Endothelial cell of umbilical vein (primary cell): ENCODE data around the gene GPR157. TPM values are rescaled to one million over a fixed set of nuclear protein-coding genes. Genes with fewer than 3 reads are reported as not detected.

Experiments used
- BruUV-seq: library from RNA; stranded (reverse); fragments of 400-500 nt; replicated peaks from 2 replicates; lab custom pipeline; 2021; lab: Mats Ljungman, UMichigan
- CTCF ChIA-PET: fragments of 300-600, 350-600 bp; sonication (Branson Sonifier 250); formaldehyde crosslinking; loops from one replicate; lab custom pipeline; 2021; ENCODE audit warnings: antibody characterized with exemption, inconsistent platforms; lab: Charles Lee
- POLR2A ChIA-PET: fragments of 300-600, 350-600 bp; sonication (Branson Sonifier 250); formaldehyde crosslinking; loops from one replicate; lab custom pipeline; 2021; ENCODE audit warnings: antibody characterized with exemption, inconsistent platforms; lab: Charles Lee
- DNase-seq: peaks from one replicate; pipeline ENCODE4 v3.0.0-alpha.2; 2011; ENCODE audit warnings: low read depth, low spot score
- FAIRE-seq: peaks from 2 replicates; lab custom pipeline; 2011; peaks lifted over from hg19 to GRCh38; lab: Jason Lieb, UNC
- H2AFZ ChIP-seq: 2 replicates; pipeline ENCODE4 v1.6.0; 2012; ENCODE audit warnings: low read depth, low read length, control low read depth, inconsistent platforms
- H3K27ac ChIP-seq: 2 replicates; pipeline ENCODE4 v1.5.1; 2011; ENCODE audit warnings: low read depth, mild to moderate bottlenecking, control low read depth, low read length, moderate library complexity; ENCODE audit not compliant: insufficient read depth
- H3K27me3 ChIP-seq, 2 experiments: 2 replicates each; pipeline versions ENCODE4 v1.6.0 to v1.6.1; 2011; ENCODE audit warnings: low read length in 2 of 2, mixed read lengths in 1 of 2; ENCODE audit not compliant: control insufficient read depth in 2 of 2, insufficient read depth in 2 of 2
- H3K36me3 ChIP-seq, 2 experiments: 2 replicates in 1 of 2; 3 replicates in 1 of 2; pipeline ENCODE4 v1.5.1; 2011; ENCODE audit warnings: low read length in 2 of 2, mild to moderate bottlenecking in 1 of 2, moderate library complexity in 1 of 2; ENCODE audit not compliant: control insufficient read depth in 2 of 2, insufficient read depth in 2 of 2; ENCODE audit errors: extremely low read depth in 1 of 2
- H3K4me1 ChIP-seq: 3 replicates; pipeline ENCODE4 v1.5.1; 2011; ENCODE audit warnings: mild to moderate bottlenecking, low read length; ENCODE audit not compliant: control insufficient read depth, insufficient read depth; ENCODE audit errors: extremely low read depth
- H3K4me2 ChIP-seq: 2 replicates; pipeline ENCODE4 v1.6.1; 2011; ENCODE audit warnings: low read length, control low read depth, mixed read lengths; ENCODE audit not compliant: insufficient read depth
- H3K4me3 ChIP-seq, 3 experiments: fragments of 200-600 bp in 1 of 3; sonication (generic), shearing (Covaris generic) in 1 of 3; replicated peaks in 1 of 3; 2 replicates each; pipeline ENCODE4 v1.5.1; 2011 to 2016; ENCODE audit warnings: control low read depth in 3 of 3, low read length in 3 of 3, mild to moderate bottlenecking in 2 of 3, inconsistent platforms in 1 of 3, low read depth in 1 of 3, moderate library complexity in 1 of 3; ENCODE audit not compliant: insufficient read depth in 1 of 3
- H3K79me2 ChIP-seq: 2 replicates; pipeline ENCODE4 v1.6.0; 2012; ENCODE audit warnings: low read length, inconsistent platforms; ENCODE audit not compliant: control insufficient read depth, insufficient read depth
- H3K9ac ChIP-seq: replicated peaks from 2 replicates; pipeline ENCODE3; 2011; ENCODE audit warnings: low read length, control low read depth; ENCODE audit not compliant: insufficient read depth; ENCODE audit errors: extremely low read depth
- H3K9me1 ChIP-seq: replicated peaks from 3 replicates; pipeline ENCODE4 v1.6.0; 2011; ENCODE audit warnings: mild to moderate bottlenecking, low read length; ENCODE audit not compliant: control insufficient read depth, insufficient read depth; ENCODE audit errors: extremely low read depth
- H3K9me3 ChIP-seq: replicated peaks from 2 replicates; pipeline ENCODE4 v1.5.1; 2012; ENCODE audit warnings: low read length, inconsistent platforms; ENCODE audit not compliant: control insufficient read depth, insufficient read depth
- H4K20me1 ChIP-seq: replicated peaks from 2 replicates; pipeline ENCODE3; 2011; ENCODE audit warnings: mild to moderate bottlenecking, low read length; ENCODE audit not compliant: control insufficient read depth, insufficient read depth; ENCODE audit errors: extremely low read depth
- CTCF ChIP-seq, 2 donors: IDR thresholded peaks; 1 replicate in 1 of 2; 2 replicates in 1 of 2; pipeline ENCODE4 v1.5.1; 2011; ENCODE audit warnings: low read length in 2 of 2, mild to moderate bottlenecking in 2 of 2, moderate library complexity in 2 of 2, control low read depth in 1 of 2, inconsistent platforms in 1 of 2, low read depth in 1 of 2; ENCODE audit not compliant: insufficient read depth in 1 of 2; ENCODE audit errors: extremely low read depth in 1 of 2
- EZH2 ChIP-seq: IDR thresholded peaks from 2 replicates; pipeline ENCODE4 v1.6.1; 2012; ENCODE audit warnings: borderline replicate concordance, low read depth, mild to moderate bottlenecking, moderate library complexity, low read length, inconsistent platforms; ENCODE audit not compliant: severe bottlenecking
- FOS ChIP-seq: IDR thresholded peaks from 2 replicates; pipeline ENCODE4 v1.6.1; 2011; ENCODE audit warnings: mild to moderate bottlenecking, low read length, moderate library complexity, borderline replicate concordance; ENCODE audit not compliant: insufficient read depth
- GATA2 ChIP-seq: IDR thresholded peaks from 2 replicates; pipeline ENCODE4 v1.7.0; 2011; ENCODE audit warnings: low read depth, mild to moderate bottlenecking, moderate library complexity, mixed read lengths, low read length; ENCODE audit not compliant: insufficient read length, insufficient read depth
- JUN ChIP-seq: IDR thresholded peaks from 2 replicates; pipeline ENCODE4 v1.6.1; 2011; ENCODE audit warnings: borderline replicate concordance, low read depth; ENCODE audit not compliant: insufficient read length, insufficient read depth
- MAX ChIP-seq: IDR thresholded peaks from 2 replicates; pipeline ENCODE4 v1.6.1; 2011; ENCODE audit not compliant: insufficient read depth, insufficient read length
- MYC ChIP-seq: IDR thresholded peaks from one replicate; pipeline ENCODE4 v1.6.1; 2011; ENCODE audit warnings: mild to moderate bottlenecking, low read depth, low read length
- POLR2A ChIP-seq: IDR thresholded peaks from 2 replicates; pipeline ENCODE4 v1.6.1; 2012; ENCODE audit warnings: low read depth, mild to moderate bottlenecking, control low read depth, low read length
- POLR2AphosphoS5 ChIP-seq: IDR thresholded peaks from 2 replicates; pipeline ENCODE4 v1.6.1; 2012; ENCODE audit warnings: low read depth, mild to moderate bottlenecking, control low read depth, low read length, moderate library complexity; ENCODE audit not compliant: insufficient read depth
- dilution Hi-C: fragments of 300-500 bp; cut with MboI; formaldehyde crosslinking; loops from one replicate; pipeline ENCODE4 v1.15.0; 2019; ENCODE audit warnings: low sequenced_read_pairs; ENCODE audit not compliant: extremely low pct_ligation_motif_present
- intact Hi-C: fragments of 100-400 bp; cut with micrococcal nuclease; formaldehyde crosslinking; loops from one replicate; pipeline ENCODE4 v1.10.0; 2022
- polyA plus RNA-seq, 4 experiments: library from polyadenylated mRNA; depleted of rRNA in 3 of 4; stranded (reverse) in 3 of 4; unstranded in 1 of 4; fragments of >200 nt; gene quantifications; 2 replicates each; pipeline versions ENCODE4 v1.2.1 to v1.2.3, GENCODE V29; 2011 to 2012; ENCODE audit warnings: missing spikeins in 1 of 4
- total RNA-seq: library from RNA; stranded (reverse); gene quantifications from 2 replicates; pipeline ENCODE4 v1.2.3, GENCODE V29; 2021

The GPR157 gene
- total and polyA plus RNA-seq, 2 donors (not counting 3 experiments of a cell fraction or from before 2014, with no cell fraction given): 1.0 to 6.5 TPM

GRCh38 chr1:9151328-9151860 is 22.5 kb upstream of the GPR157 start:
- TF ChIP-seq POLR2A: no peak
- TF ChIP-seq FOS: no peak
- no peak for TF ChIP-seq POLR2AphosphoS5
- no peak for TF ChIP-seq CTCF (IDR thresholded peaks at IDR 0.05; ENCODE audit: extremely low read depth in 1 of 2, insufficient read depth in 1 of 2, low read depth in 1 of 2, low read length in 2 of 2)
- TF ChIP-seq MYC: no peak
- no peak for TF ChIP-seq EZH2
- no peak for TF ChIP-seq JUN
- no peak for TF ChIP-seq GATA2
- TF ChIP-seq MAX: no peak
- DNase-seq (no peak), FAIRE-seq (no peak)
- ChIA-PET CTCF (interaction anchor here (0.8 to 1.9 kb wide), 2 partner anchors 9 to 41 kb away, joined by 3 to 9 read pairs; no protein-coding TSS in a partner anchor), POLR2A (no interaction called here)
- Histone ChIP-seq H3K9me3 (no peaks in the 10 kb centered on the region), H3K4me1 (peaks cover 9% of the 10 kb centered on the region), H3K4me2 (no peak overlapping the region), H4K20me1 (no peaks in the 10 kb centered on the region), H3K9me1 (no peaks in the 10 kb centered on the region), H3K9ac (no peak overlapping the region), H3K27me3 (no peaks in the 10 kb centered on the region), H3K4me3 (no peak overlapping the region), H3K27ac (no peak overlapping the region), H2AFZ (no peak overlapping the region), H3K79me2 (peaks cover 38% of the 10 kb centered on the region), H3K36me3 (peaks cover 5 to 23% of the 10 kb centered on the region in 2 experiments)
- BruUV-seq: no TSS peak
- intact Hi-C loops: no loop called here
- dilution Hi-C loops: no loop called here
